PC-3 (cell line): Measurements from ENCODE around the gene HTRA2. TPM values are rescaled to one million over a fixed set of nuclear protein-coding genes. Genes with fewer than 3 reads are reported as not detected.

Source experiments
- ATAC-seq: fragments of 200-7000 bp; cut with Tn5 transposase; 2 replicates; pipeline ENCODE4 v1.9.1; 2020; ENCODE audit warnings: mild to moderate bottlenecking, moderate library complexity
- BruUV-seq: library from RNA; stranded (reverse); fragments of 400-500 nt; replicated peaks from 2 replicates; lab custom pipeline; 2021; lab: Mats Ljungman, UMichigan
- CTCF ChIA-PET: fragments of 300-600 bp; sonication (Branson Sonifier 250); formaldehyde crosslinking; loops from one replicate; lab custom pipeline; 2022; ENCODE audit warnings: antibody characterized with exemption; lab: Charles Lee
- POLR2A ChIA-PET: fragments of 300-600 bp; sonication (Branson Sonifier 250); formaldehyde crosslinking; loops from one replicate; lab custom pipeline; 2022; ENCODE audit warnings: antibody characterized with exemption; ENCODE audit not compliant: unreplicated experiment; lab: Charles Lee
- DNase-seq: peaks from one replicate; pipeline ENCODE4 v3.0.0-alpha.2; 2015
- H2AFZ ChIP-seq: fragments of 300-600 bp; sonication (generic); 2 replicates; pipeline ENCODE4 v1.6.0; 2016; ENCODE audit warnings: antibody characterized with exemption, low read length
- H3F3A ChIP-seq: fragments of 300-600 bp; sonication (generic); one replicate; pipeline ENCODE4 v1.6.0; 2017; ENCODE audit warnings: antibody characterized with exemption, low read length, control low read depth, mild to moderate bottlenecking; ENCODE audit not compliant: unreplicated experiment
- H3K27ac ChIP-seq: fragments of 300-600 bp; sonication (generic); 2 replicates; pipeline ENCODE4 v1.5.1; 2016; ENCODE audit warnings: mild to moderate bottlenecking, low read length
- H3K27me3 ChIP-seq: fragments of 300-600 bp; sonication (generic); 2 replicates; pipeline ENCODE4 v1.6.1; 2016; ENCODE audit warnings: low read length, mixed read lengths
- H3K36me3 ChIP-seq: fragments of 300-600 bp; sonication (generic); 2 replicates; pipeline ENCODE4 v1.6.1; 2016; ENCODE audit warnings: low read depth, mixed run types, low read length, mixed read lengths
- H3K4me1 ChIP-seq: fragments of 300-600 bp; sonication (generic); 2 replicates; pipeline ENCODE4 v1.5.1; 2016; ENCODE audit warnings: low read length; ENCODE audit not compliant: insufficient read depth
- H3K4me2 ChIP-seq: fragments of 300-600 bp; sonication (generic); 2 replicates; pipeline ENCODE4 v1.6.0; 2016; ENCODE audit warnings: low read length
- H3K4me3 ChIP-seq: fragments of 300-600 bp; sonication (generic); 2 replicates; pipeline ENCODE4 v1.5.1; 2016; ENCODE audit warnings: mild to moderate bottlenecking, low read length, mixed read lengths
- H3K79me2 ChIP-seq: fragments of 300-600 bp; sonication (generic); 2 replicates; pipeline ENCODE4 v1.6.1; 2017; ENCODE audit warnings: low read length, mixed read lengths
- H3K9ac ChIP-seq: fragments of 300-600 bp; sonication (generic); 2 replicates; pipeline ENCODE4 v1.6.0; 2016; ENCODE audit warnings: mild to moderate bottlenecking, low read length
- H3K9me2 ChIP-seq: fragments of 300-600 bp; sonication (generic); replicated peaks from 2 replicates; pipeline ENCODE4 v1.6.1; 2016; ENCODE audit warnings: mixed run types, low read length, mixed read lengths
- H3K9me3 ChIP-seq: fragments of 300-600 bp; sonication (generic); 2 replicates; pipeline ENCODE4 v1.6.1; 2016; ENCODE audit warnings: low read length, mixed read lengths
- H4K20me1 ChIP-seq: fragments of 300-600 bp; sonication (generic); 2 replicates; pipeline ENCODE4 v1.6.1; 2016; ENCODE audit warnings: low read length, mixed read lengths
- CTCF ChIP-seq: fragments of 300-600 bp; sonication (generic); conservative IDR thresholded peaks from 2 replicates; pipeline ENCODE4 v1.5.1; 2017; ENCODE audit warnings: antibody characterized with exemption, low read depth, mild to moderate bottlenecking, low read length
- EZH2 ChIP-seq: fragments of 300-600 bp; sonication (generic); IDR thresholded peaks from one replicate; pipeline ENCODE4 v1.6.1; 2017; ENCODE audit warnings: antibody characterized with exemption, mild to moderate bottlenecking, low read length; ENCODE audit not compliant: unreplicated experiment
- EZH2phosphoT487 ChIP-seq: fragments of 300-600 bp; sonication (generic); IDR thresholded peaks from 2 replicates; pipeline ENCODE4 v1.6.1; 2018; ENCODE audit warnings: mild to moderate bottlenecking, antibody characterized with exemption, low read length, borderline replicate concordance
- intact Hi-C: fragments of 100-400 bp; cut with micrococcal nuclease; formaldehyde crosslinking; loops from 2 replicates; pipeline ENCODE4 v1.9.0; 2023
- total RNA-seq: library from RNA; depleted of rRNA; stranded (reverse); fragments of >200 nt; gene quantifications from 2 replicates; pipeline ENCODE4 v1.2.3, GENCODE V29; 2014

Gene HTRA2
- total RNA-seq, 1 experiment from 2014 or later, result 71.8 TPM

- H3K4me1 ChIP-seq, result peaks cover 20% of the 10 kb centered on the region
- H3K27ac ChIP-seq, result no peak overlapping the region
- peak; percentile 8 for ATAC-seq
- no peaks in the 10 kb centered on the region for H3K27me3 ChIP-seq
- intact Hi-C loops, result loop anchor here (5.0 kb wide), 1 partner anchor 57 kb away; no protein-coding TSS in a partner anchor
- ChIA-PET CTCF (interaction anchor here (0.6 kb wide), 1 partner anchor 129 kb away, joined by 4 read pairs; no protein-coding TSS in a partner anchor), POLR2A (interaction anchor here (0.5 to 0.7 kb wide), 2 partner anchors 13 to 46 kb away, joined by 3 read pairs; no protein-coding TSS in a partner anchor)
- TSS peak; percentile 32 for BruUV-seq
- 0 out of 2 replicates have a peak, but pooled peaks cover 7% of the 10 kb centered on the region for H4K20me1 ChIP-seq
- H3K79me2 ChIP-seq, result peaks cover 43% of the 10 kb centered on the region
- peak overlapping the region; percentile 78 for H2AFZ ChIP-seq
- H3K9me2 ChIP-seq, result no peaks in the 10 kb centered on the region
- peak overlapping the region; percentile 93 for H3K4me3 ChIP-seq
- peak overlapping the region; percentile 96 for H3K4me2 ChIP-seq
- DNase-seq, result peak; percentile 38
- no peak for TF ChIP-seq EZH2
- no peak for TF ChIP-seq CTCF
- TF ChIP-seq EZH2phosphoT487, result no peak
- no peaks in the 10 kb centered on the region for H3F3A ChIP-seq
- peaks cover 33% of the 10 kb centered on the region for H3K36me3 ChIP-seq
- no peaks in the 10 kb centered on the region for H3K9me3 ChIP-seq
- H3K9ac ChIP-seq, result peak overlapping the region; percentile 98
Measured at GRCh38 chr2:74530239-74531187, 780 bp downstream of the HTRA2 start.

GRCh38 chr2:74531666-74532065 is 1.9 kb downstream of the HTRA2 start:
- H3K27ac ChIP-seq, result no peak overlapping the region
- no peak overlapping the region for H3K9ac ChIP-seq
- POLR2A ChIA-PET, result no interaction called here
- DNase-seq (no peak), ATAC-seq (no peak)
- H3K4me2 ChIP-seq, result peak overlapping the region; percentile 96
- peak overlapping the region; percentile 93; the same call in 1 of the 2 replicates for H3K4me3 ChIP-seq
- peaks cover 20% of the 10 kb centered on the region for H3K4me1 ChIP-seq
- no peaks in the 10 kb centered on the region for H3K27me3 ChIP-seq
- H3K9me2 ChIP-seq, result no peaks in the 10 kb centered on the region
- H3K79me2 ChIP-seq, result peaks cover 43% of the 10 kb centered on the region
- H4K20me1 ChIP-seq, result 0 out of 2 replicates have a peak, but pooled peaks cover 7% of the 10 kb centered on the region
- CTCF ChIA-PET, result interaction anchor here (0.6 kb wide), 1 partner anchor 49 kb away, joined by 5 read pairs; the partner anchor contains the start of genes CCDC142 and TTC31
- H2AFZ ChIP-seq, result no peak overlapping the region
- no peaks in the 10 kb centered on the region for H3F3A ChIP-seq
- BruUV-seq, result no TSS peak
- intact Hi-C loops, result loop anchor here (5.0 kb wide), 1 partner anchor 56 kb away; no protein-coding TSS in a partner anchor
- H3K36me3 ChIP-seq, result peaks cover 22% of the 10 kb centered on the region
- TF ChIP-seq EZH2, result no peak
- TF ChIP-seq CTCF, result no peak
- no peak for TF ChIP-seq EZH2phosphoT487
- H3K9me3 ChIP-seq, result no peaks in the 10 kb centered on the region
